DMS79 (cell line): ENCODE data around the gene PAIP2B.
"Not testable (repeated sequence)": the region's sequence is repeated elsewhere in the genome, so short reads cannot be mapped to it uniquely, and the experiment has no call there.

Experiments
- DNase-seq: peaks from one replicate; lab custom pipeline; 2025; lab: John Stamatoyannopoulos, UW

PAIP2B gene, protein sequence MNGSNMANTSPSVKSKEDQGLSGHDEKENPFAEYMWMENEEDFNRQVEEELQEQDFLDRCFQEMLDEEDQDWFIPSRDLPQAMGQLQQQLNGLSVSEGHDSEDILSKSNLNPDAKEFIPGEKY

DNA sequence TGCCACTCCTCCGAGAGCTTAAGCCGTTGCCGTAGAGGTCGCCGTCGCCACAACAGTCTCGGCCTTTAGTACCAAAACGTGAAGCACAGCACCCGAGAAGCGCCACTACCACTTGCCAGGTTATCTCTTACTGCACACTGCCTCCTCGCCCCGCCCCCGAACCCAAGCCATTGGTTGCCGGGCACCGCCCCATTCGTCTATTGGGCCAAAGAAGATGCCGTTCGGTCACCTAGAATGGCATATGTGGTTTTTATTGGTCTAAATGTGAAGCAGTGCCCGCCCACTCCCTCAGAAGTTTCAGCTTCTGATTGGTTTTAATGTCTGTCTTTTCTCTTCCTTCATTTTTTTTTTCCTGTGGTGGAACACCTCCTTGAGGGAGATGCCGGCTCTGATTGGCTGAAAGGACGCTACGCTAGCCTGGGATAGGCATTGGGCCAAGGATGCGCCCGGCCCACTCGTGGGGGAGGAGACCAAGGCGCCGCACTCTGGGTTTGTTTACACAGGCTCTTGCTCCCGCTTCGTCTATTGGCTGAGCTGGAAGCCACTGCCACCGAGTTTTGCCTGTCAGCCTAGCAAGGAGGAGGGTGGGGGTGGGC lies at the start of gene PAIP2B:
PAIP2B (minus strand) TSS at position 139 of the 596 bp plus-strand sequence. CDS start 24,514 bp downstream, outside the sequence.
- peak; percentile 99 for DNase-seq

DNA sequence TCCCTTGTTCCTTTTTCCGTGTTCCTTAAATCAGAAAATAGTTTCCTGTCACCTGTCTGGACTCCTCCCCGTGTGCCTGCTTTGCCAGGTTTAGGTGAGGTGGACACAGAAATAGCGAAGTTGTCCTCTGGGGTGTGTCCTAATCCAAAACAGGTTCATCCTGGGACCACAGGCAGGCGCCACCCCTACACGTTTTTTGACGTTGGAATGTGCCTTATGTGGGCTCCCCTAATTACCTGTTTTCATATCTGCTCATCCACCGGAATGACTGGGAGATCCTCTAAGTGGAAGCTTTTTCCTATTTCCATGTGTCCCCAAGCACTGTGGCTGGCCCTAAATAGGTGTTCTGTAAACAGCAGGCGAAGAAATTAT lies 49.0 kb upstream of the PAIP2B start:
- DNase-seq, result no peak

DNA sequence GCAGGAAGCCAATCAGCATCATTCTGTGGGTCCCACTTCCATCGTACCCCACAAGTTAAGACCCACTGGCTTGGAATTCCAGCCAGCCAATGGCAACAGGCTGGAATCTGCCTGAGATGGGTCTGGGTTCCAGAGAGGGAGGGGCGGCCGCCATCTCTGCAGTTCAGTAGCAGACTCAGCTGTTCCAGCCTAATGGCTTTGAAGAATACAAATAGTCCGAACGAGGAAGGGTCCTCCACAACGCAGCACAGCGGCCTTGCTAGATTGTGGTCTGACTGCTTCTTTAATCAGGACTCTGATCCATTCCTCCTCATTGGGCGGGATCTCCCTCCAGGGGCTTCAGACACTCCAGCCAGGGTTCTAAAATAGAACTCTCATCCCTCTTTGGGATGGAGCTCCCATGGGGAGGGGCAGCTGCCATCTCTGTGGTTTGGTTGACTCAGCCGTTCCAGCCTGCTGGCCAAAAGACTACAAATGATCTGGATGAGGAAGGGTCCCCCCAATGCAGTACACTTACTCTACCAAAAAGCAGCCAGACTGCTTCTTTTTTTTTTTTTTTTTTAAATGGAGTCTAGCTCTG lies 42.7 kb upstream of the PAIP2B start:
- DNase-seq, result no peak

DNA sequence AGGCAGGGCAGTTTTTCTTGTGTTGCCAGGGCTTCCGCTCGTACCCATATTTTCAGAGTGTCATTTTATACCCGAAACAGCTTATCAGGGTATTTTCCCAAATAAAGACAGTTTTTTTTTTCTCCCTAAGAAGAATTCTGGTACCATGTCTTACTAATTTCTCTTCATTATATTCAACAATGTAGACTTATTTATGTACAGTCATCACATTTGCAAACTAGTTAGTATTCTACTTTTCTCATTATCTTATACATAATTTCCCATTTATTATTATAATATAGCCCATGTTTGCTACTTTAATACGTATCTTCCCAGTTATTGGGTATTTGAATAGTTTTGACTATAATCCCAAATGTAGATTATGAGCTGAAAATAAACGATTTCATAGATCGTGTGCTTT lies 36.5 kb upstream of the PAIP2B start:
- DNase-seq, result no peak

DNA sequence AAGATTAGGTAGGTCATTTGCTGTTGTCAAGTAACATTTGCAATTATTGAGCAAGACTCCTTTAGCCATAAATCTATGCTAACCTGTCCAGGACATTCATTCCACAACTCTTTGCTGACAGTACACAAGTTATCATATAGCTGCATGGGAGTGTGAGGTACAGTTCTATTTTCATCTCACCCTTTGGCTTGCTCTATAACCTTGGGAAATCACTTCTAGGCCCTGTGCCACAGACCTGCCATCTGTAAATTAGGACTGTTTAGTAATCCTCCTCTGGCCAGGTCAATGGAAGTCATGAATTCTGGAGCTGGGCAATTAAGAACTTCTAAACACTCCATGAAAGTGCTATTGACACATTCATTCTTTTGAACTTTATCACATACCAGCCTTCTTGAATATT lies 34.6 kb upstream of the PAIP2B start:
- no peak for DNase-seq

DNA sequence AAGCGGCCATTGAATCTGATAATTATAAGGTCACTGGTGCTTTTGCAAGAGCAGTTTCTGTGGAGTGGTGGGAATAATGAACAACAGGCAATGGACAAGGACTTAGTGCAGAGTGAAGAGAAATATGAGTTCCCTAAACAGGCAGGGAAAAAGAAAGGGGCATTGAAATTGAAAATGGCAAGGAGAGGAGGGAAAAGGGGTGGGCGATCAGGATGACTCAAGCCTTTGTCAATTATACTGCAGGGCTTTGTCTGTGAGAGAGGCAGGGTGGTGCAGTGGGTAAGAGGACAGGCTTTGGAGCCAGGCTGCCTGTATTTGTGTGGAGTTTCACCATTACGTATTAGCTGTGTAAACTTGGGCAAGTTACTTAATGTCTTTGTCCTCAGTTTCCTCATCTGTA lies 29.5 kb upstream of the PAIP2B start:
- DNase-seq, result no peak

DNA sequence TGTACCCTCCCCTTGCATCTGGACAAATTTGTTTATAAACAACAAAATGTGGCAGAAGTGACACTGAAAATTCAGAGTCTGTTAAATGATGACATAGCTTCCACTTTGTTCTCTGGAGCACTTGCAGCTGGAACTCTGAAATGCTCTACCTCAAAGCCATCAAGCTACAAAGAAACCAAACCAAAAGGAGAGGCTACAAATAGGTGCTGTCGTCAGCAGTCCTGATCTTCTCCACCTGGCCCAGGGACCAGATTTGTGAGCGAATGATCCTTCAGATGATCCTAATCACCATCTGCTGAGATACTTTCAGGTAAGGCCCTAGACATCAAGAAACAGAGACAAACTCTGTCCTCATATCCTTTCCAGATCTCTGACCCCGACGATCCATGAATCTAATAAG lies 27.9 kb upstream of the PAIP2B start:
- DNase-seq, result no peak

DNA sequence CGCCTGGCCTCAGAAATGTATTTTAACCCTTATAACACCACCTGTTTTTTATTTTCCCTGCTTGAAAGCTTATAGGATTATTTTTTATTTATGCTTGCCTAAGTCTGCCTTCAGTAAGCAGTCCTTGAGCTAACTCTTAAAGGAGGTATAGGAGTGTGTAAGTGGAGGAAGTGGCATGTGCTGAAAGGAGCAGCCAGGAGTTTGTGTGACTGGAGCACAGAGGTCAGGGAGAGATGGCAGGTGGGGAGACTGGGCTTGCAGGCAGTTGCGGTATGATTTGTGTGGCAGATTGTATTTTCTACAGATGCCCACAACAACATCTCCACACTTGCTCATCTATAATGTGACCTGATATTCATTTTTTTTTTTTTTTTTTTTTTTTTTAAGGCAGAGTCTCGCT lies 27.2 kb upstream of the PAIP2B start:
- DNase-seq, result no peak

DNA sequence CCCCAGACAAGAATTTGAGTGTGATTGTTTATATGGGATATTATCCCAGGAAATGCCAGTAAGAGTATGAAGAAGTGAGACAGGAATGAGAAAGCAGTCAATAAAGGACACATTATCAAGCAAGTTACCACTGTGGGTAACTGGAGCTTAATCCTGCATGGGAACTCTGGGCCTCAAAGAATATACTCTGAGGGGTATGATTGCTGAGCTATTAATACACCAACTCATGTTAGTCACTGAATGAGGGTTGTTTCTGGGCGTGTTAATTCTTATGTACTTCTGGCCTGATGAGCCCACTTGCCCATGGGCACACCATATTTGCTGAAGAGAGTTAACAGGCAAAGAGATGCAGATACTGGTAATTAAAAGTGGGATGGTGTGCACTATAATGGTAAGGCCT lies 26.6 kb upstream of the PAIP2B start:
- no peak for DNase-seq

DNA sequence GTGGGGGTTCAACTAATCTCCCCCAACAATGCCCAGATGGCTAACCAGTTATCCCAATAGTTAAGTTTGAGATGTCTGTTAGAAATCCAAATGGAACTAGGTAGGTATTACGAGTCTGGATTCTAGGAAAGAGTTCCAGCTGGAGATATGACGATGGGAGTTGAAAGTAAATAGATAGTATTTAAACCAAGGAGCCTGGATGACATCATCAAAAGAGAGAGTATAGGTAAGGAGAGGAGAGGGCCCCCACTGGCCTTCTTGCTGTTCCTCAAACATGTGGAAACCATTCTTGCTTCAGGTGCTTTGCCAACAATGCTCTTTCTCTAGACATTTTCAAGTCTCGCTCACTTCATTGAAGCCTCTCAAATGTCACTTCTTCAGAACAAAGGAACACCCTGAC lies 26.0 kb upstream of the PAIP2B start:
- DNase-seq, result no peak

DNA sequence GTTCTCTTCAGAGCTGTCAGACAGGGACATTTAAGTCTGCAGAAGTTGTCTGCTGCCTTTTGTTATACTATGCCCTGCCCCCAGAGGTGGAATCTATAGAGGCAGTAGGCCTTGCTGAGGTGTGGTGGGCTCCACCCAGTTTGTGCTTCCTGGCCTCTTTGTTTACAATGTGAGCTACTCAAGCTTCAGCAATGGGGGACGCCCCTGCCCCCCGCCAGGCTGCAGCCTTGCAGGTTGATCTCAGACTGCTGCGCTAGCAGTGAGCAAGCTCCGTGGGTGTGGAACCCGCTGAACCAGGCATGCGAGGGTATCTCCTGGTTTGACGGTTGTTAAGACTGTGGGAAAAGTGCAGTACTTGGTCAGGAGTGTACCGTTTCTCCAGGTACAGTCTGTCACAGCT lies 24.0 kb upstream of the PAIP2B start:
- DNase-seq, result no peak

DNA sequence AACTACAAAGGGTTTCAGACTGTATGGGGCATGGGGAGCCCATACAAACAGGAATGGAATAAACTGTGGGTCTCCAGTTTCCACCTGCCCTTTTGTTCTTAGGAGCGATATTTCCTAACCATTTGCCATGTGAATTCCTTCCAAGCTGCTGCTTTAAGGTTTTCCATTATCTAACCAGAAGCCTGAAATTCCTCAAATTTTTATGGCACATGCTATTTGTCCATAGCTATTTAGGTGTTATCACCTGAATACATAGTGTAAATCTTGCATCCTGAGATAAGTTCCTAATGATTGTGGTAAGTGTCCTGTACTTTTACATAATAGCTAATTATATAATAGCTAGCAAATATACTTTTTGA lies 17.4 kb upstream of the PAIP2B start:
- no peak for DNase-seq

DNA sequence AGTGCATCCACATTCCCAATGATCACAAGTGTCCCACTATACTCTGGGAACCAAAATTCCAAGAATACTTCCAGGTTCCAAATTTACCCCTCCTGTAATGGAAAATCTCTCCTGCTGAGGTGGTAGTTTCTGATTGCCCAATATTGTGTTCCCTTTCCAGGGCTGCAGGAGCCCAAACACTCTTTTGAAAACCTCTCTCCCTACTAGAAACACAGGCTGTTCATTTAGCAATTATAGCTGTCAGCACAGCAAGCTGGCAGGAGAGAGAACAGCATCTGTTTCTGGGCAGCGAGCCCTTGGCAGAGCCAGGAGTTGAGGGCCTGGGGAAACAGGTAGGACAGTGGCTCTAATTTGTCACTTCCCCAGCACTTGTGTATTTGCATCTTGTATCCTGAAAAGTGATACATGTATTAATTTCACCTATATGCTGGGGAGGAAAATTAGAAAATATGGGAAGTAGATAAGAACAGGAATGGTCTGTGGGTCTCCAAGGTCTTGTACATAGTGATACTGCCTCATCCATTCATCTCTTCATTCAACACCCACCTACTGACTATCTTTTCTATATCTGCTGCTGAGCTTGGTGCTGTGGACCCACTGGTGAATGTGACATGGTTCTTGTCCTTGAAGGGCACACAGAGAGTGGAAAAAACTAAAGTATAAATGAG lies 16.9 kb upstream of the PAIP2B start:
- DNase-seq, result no peak

DNA sequence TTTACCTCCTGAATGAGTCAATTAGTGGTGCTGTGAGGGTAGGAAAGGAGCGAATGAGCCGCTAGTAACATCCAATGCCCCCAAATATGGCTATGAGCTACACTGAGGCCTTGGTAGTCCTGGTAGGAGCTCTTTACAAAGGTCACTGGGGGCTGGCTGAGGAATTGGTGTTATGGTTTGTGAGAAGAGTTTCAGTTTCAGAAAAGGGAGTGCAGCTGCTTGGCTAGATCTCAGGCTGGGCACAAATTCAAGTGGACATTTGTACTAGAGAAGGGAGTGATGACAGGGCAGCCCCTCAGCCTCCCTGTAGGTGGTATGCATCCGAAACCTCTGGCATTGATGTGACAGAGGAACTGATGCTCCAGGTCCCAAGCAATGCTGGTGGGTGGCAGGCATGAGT lies 13.9 kb upstream of the PAIP2B start:
- DNase-seq, result no peak

DNA sequence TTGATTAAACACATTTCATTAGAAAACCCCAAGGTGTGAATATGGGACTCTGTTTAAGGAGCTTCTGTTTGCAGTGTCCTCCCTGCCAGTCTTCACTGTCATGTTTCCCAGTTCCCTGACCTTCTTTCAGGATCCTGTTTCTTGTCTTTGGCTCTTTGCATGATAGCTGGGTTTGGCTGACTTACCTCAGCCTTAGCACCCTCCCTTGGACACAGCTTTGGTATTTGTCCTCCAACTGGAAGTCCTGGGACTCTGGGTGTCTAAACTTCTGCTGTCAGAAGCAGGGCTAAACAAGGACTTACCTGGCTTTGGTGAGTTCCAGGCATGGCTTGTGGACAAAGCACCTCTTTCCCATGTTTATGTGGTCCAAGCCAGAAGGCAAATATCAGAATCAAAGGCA lies 11.2 kb upstream of the PAIP2B start:
- DNase-seq, result no peak

DNA sequence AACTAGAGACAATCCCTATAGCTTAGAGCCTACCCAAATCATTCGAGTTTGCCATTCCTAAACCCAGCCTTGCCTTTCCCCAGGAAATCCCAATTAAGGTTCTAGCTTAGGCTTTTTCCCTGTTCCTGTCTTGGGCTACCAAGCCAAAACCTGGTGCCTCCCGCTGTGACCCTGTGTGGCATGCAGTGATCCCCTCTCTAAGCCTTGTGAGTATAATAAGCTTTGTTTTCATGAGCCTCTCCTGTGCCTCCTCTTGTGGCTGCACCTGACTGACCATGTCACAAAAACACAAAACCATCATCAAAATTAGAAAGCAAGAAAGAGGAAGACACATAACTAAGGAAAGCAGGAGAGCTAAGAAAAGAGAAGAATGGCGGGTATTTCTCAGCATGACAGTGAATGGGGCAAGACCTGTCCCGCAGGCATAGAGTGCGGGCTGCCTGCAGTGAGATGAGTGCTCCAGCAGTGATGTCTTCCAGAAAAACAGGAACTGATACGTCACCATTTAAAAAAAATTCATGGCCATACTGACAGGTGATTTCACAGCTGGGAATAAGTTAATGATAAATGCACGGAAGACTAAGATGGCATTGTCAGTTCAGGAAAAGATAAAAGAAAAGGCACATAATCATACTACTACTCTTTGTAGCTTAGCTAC lies 9.2 kb upstream of the PAIP2B start:
- no peak for DNase-seq

DNA sequence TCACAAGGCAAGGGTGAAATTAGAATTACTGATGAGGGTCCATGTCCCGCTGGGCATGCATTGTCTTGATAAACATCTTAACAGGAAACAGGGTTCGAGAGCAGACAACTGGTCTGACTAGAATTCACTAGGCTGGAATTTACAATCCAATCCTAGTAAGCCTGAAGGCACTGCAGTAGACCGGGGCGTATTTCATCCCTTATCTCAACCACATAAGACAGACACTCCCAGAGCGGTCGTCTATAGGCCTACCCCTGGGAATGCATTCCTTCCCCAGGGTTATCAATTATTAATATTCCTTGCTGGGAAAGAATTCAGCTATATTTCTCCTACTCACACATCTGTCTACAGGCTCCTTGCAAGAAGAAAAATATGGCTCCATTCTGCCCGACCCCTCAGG lies 6.2 kb upstream of the PAIP2B start:
- DNase-seq, result not testable (repeated sequence)

DNA sequence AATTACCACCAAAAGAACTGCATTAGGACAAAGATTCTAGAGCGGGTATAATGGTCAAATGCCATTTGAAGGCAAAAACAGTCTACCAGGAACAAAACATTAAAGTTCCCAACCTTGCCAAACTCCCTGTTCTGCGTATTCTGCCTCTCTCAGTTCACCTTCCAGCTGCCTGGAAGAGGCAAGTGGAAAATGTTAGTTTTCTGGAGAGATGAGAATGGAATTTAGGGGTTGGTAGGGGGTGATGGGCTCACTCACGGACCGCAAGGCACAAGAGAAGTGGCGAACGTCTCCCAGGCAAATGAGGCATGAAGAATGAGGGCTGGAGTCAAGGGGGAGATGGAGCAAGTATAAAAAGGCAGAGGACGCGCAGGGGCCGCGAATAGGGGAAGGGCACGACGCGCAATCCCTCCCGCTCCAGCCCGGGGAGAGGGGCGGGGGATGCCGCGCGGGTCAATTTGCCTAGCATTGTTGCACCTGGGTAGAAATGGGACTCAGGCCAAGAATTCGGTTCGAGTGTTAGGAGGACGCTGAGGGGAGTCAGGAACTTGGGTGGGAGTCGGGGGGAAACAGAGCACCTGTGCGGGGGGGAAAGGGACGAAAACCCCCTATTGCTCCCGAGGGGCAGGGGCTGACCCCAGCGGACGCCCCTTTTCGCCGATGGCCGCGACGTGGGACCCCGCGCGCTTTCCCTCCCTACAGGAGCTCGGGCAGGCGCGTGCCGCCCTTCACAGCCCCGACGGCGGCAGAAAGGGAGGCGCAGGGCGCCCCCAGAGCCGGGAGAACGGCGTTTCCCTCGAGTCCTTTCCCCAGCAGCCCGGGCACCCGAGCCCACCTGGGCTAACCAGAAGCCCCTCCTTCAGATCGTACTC lies 573 bp downstream of the PAIP2B start:
- peak; percentile 81 for DNase-seq

DNA sequence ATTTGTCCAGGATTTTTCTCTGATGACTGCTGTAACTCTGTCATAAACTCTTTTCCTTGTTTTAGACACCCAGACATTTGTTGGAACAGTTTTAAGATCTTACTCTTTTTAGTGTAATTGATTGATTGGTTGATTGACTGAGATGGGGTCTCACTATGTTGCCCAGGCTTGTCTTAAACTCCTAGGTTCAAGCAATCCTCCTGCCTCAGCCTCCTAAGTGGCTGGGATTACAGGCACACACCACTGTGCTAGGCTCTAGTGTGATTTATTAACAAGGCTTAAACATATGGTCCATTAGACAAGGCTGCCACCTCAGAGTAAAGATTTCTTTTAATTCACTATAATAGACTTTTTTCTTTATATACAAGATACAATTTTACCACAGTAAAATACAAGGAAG lies 2.0 kb downstream of the PAIP2B start:
- no peak for DNase-seq

DNA sequence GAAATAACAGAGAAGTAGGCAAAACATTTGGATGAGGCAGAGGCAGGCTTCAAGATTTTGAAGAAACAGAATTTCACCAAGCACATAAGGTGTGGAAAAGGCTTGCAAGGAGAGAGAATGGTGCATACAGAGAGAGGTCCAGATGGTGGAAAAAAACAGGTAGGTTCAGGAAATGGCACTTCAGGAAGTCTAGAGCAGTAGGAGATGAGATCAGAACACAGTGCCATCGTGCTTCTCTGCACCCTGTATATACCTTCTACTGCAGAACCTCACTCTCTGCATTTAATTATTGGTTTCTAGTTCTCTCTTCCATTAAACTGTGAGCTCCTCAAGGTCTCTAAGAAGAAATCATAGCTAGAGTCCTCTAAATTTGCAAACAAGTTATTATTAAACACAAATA lies 2.4 kb downstream of the PAIP2B start:
- no peak for DNase-seq

DNA sequence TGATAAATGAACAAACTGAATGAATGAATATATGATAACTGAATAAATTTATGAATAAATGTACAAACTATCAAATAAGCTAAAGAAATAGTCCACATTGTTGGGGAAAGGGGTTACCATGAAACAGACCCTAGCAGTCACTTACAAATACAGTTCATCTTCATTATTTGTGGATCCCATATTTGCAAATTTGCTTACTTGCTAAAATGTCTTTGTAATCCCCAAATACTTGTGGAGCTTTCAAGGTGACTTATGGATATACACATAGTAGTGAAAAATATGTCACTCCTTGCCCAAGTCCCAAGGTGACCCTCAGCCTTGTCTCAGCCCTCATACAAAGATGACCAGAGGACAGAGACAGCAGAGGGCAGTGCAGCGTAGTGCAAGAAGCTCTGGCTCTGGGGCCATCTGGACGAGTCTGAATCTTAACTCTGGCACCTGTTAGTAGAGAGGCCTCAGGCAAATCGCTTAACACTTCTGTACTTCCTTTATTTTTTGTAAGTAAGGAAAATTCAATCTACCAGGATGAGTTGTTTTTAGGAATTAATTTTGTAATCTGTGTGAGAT lies 3.1 kb downstream of the PAIP2B start:
- DNase-seq, result peak; percentile 13

DNA sequence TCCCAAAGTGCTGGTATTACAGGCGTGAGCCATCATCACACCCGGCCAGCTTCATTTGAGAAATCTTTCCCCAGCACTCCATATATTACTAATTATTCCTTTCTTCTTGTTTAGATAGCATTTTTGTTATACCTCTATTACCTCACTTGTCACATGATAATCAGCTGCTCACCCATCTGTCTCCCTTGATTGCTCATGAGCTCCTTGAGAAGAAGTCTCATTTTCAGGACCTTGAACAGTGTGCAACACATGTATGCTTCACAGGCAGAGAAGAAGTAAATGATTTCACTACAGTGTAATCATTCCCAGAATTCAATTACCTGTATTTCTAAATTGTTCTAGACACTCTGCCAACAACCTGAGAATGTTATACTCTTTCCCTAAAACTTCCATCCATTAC lies 6.2 kb downstream of the PAIP2B start:
- DNase-seq, result no peak
